B cell (primary cell): ENCODE measurements around the gene TMOD2. TPM values are rescaled to one million over a fixed set of nuclear protein-coding genes. Genes with fewer than 3 reads are reported as not detected.

Experiments
- ATAC-seq: fragments of 200-7000 bp; cut with Tn5 transposase; one replicate; pipeline ENCODE4 v1.10.0; 2021; ENCODE audit warnings: low read depth, mild to moderate bottlenecking, moderate number of reproducible peaks, moderate library complexity
- CTCF ChIA-PET: fragments of 350-600 bp; sonication (Branson Sonifier 250); formaldehyde crosslinking; loops from one replicate; lab custom pipeline; 2021; ENCODE audit warnings: antibody characterized with exemption, inconsistent platforms; lab: Charles Lee
- POLR2A ChIA-PET: fragments of 350-600 bp; sonication (Branson Sonifier 250); formaldehyde crosslinking; loops from one replicate; lab custom pipeline; 2021; ENCODE audit warnings: antibody characterized with exemption; lab: Charles Lee
- DNase-seq: peaks from one replicate; pipeline ENCODE4 v3.0.0; 2013
- H2AFZ ChIP-seq: 2 replicates; pipeline ENCODE4 v1.6.1; 2012; ENCODE audit warnings: mild to moderate bottlenecking, low read depth, low read length; ENCODE audit not compliant: insufficient read depth, poor library complexity, severe bottlenecking
- H3K27ac ChIP-seq, 2 donors: 1 replicate in 1 of 2; 2 replicates in 1 of 2; pipeline ENCODE4 v1.5.1; 2012 to 2013; ENCODE audit warnings: low read length in 2 of 2, mild to moderate bottlenecking in 2 of 2, moderate library complexity in 1 of 2
- H3K27me3 ChIP-seq, 4 experiments: fragments of 200-600 bp in 1 of 4; sonication (generic) in 1 of 4; replicated peaks in 1 of 4; 1 replicate in 2 of 4; 2 replicates in 2 of 4; pipeline versions ENCODE4 v1.6.1 to v1.7.0; 2013 to 2016; ENCODE audit warnings: low read length in 3 of 4, mild to moderate bottlenecking in 2 of 4, mixed read lengths in 1 of 4, moderate library complexity in 1 of 4; ENCODE audit not compliant: insufficient read depth in 4 of 4, control insufficient read depth in 3 of 4; ENCODE audit errors: control extremely low read depth in 1 of 4
- H3K36me3 ChIP-seq, 2 experiments: replicated peaks in 1 of 2; 1 replicate in 1 of 2; 2 replicates in 1 of 2; pipeline versions ENCODE4 v1.6.1 to v1.7.1; 2013; ENCODE audit warnings: low read length in 1 of 2; ENCODE audit not compliant: insufficient read depth in 2 of 2, control insufficient read depth in 1 of 2; ENCODE audit errors: control extremely low read depth in 1 of 2, extremely low read depth in 1 of 2
- H3K4me1 ChIP-seq, 2 donors: fragments of 200-600 bp in 1 of 2; sonication (generic) in 1 of 2; 1 replicate in 1 of 2; 2 replicates in 1 of 2; pipeline versions ENCODE4 v1.5.1 to v1.6.1; 2013 to 2017; ENCODE audit warnings: low read length in 2 of 2; ENCODE audit not compliant: control insufficient read depth in 2 of 2, insufficient read depth in 2 of 2
- H3K4me2 ChIP-seq: replicated peaks from 2 replicates; pipeline ENCODE3; 2012; ENCODE audit warnings: mild to moderate bottlenecking, low read depth, low read length; ENCODE audit not compliant: poor library complexity, severe bottlenecking
- H3K4me3 ChIP-seq, 5 experiments: fragments of 200-600 bp in 1 of 5; sonication (generic) in 1 of 5; 1 replicate in 3 of 5; 2 replicates in 2 of 5; pipeline versions ENCODE4 v1.5.1 to v1.7.0; 2011 to 2016; ENCODE audit warnings: low read length in 4 of 5, mild to moderate bottlenecking in 4 of 5, low read depth in 2 of 5, control low read depth in 1 of 5, moderate library complexity in 1 of 5; ENCODE audit not compliant: insufficient read depth in 1 of 5; ENCODE audit errors: control extremely low read depth in 1 of 5, extremely low read depth in 1 of 5
- H3K79me2 ChIP-seq: fragments of 200-600 bp; sonication (generic); one replicate; pipeline ENCODE4 v1.6.0; 2016; ENCODE audit warnings: low read length; ENCODE audit not compliant: control insufficient read depth, insufficient read depth
- H3K9ac ChIP-seq: fragments of 200-600 bp; sonication (generic); 2 replicates; pipeline ENCODE4 v1.6.1; 2017; ENCODE audit warnings: mild to moderate bottlenecking, low read length, moderate library complexity
- H3K9me3 ChIP-seq, 3 donors: one replicate each; pipeline versions ENCODE4 v1.6.1 to v1.7.1; 2013; ENCODE audit warnings: low read length in 2 of 3; ENCODE audit not compliant: control insufficient read depth in 2 of 3, insufficient read depth in 1 of 3; ENCODE audit errors: control extremely low read depth in 1 of 3
- H4K20me1 ChIP-seq: 2 replicates; pipeline ENCODE4 v1.6.0; 2012; ENCODE audit warnings: mild to moderate bottlenecking, low read length; ENCODE audit not compliant: insufficient read depth, control insufficient read depth, poor library complexity, severe bottlenecking
- H3K27ac Mint-ChIP-seq: one replicate; pipeline ENCODE4 v1.8.0; 2021; ENCODE audit warnings: mixed read lengths
- H3K27me3 Mint-ChIP-seq: one replicate; pipeline ENCODE4 v1.8.0; 2021; ENCODE audit warnings: mixed read lengths
- H3K4me1 Mint-ChIP-seq: one replicate; pipeline ENCODE4 v1.8.0; 2021; ENCODE audit warnings: mixed read lengths
- H3K4me3 Mint-ChIP-seq: one replicate; pipeline ENCODE4 v1.8.0; 2021; ENCODE audit warnings: mixed read lengths
- H3K9me3 Mint-ChIP-seq: one replicate; pipeline ENCODE4 v1.8.0; 2022; ENCODE audit warnings: mixed read lengths; ENCODE audit not compliant: insufficient read depth
- CTCF ChIP-seq: fragments of 200-600 bp; IDR thresholded peaks from one replicate; pipeline ENCODE4 v1.8.0; 2022; ENCODE audit warnings: antibody characterized with exemption, mild to moderate bottlenecking
- EZH2 ChIP-seq: IDR thresholded peaks from 2 replicates; pipeline ENCODE4 v1.6.1; 2012; ENCODE audit warnings: borderline replicate concordance, low read depth, mild to moderate bottlenecking, moderate library complexity, low read length; ENCODE audit not compliant: insufficient read depth, poor library complexity, severe bottlenecking
- WGBS: methylation state at CpG from one replicate; pipeline ENCODE4 v1.1.5; 2013; ENCODE audit warnings: missing lambda C conversion rate; ENCODE audit not compliant: insufficient coverage; 5-methylcytosine and 5-hydroxymethylcytosine counted together
- intact Hi-C: fragments of 100-400 bp; cut with micrococcal nuclease; formaldehyde crosslinking; loops from one replicate; pipeline ENCODE4 v1.10.0; 2022
- polyA plus RNA-seq: library from polyadenylated mRNA; depleted of rRNA; stranded (reverse); fragments of >200 nt; gene quantifications from 2 replicates; pipeline ENCODE4 v1.2.3, GENCODE V29; 2012
- total RNA-seq, 2 donors: library from RNA; stranded (reverse); fragments of 120-200 nt in 1 of 2; gene quantifications; 1 replicate in 1 of 2; 2 replicates in 1 of 2; pipeline versions ENCODE4 v1.2.3 to v1.2.4, GENCODE V29; 2013 to 2022

The TMOD2 gene
- total and polyA plus RNA-seq, 2 donors (not counting 1 experiment from before 2014, with no cell fraction given), result 5.7 to 25.9 TPM

GRCh38 chr15:51798281-51798680, 46.9 kb downstream of the TMOD2 start:
- intact Hi-C loops, result no loop called here
- Histone ChIP-seq H3K4me2 (no peak overlapping the region), H3K27me3 (no peaks in the 10 kb centered on the region), H3K27ac (no peak overlapping the region), H3K36me3 (peaks cover 0 to 20% of the 10 kb centered on the region in 2 experiments), H3K4me1 (no peaks in the 10 kb centered on the region), H2AFZ (no peak overlapping the region), H3K9ac (no peak overlapping the region), H3K79me2 (no peaks in the 10 kb centered on the region), H3K9me3 (no peaks in the 10 kb centered on the region), H4K20me1 (no peaks in the 10 kb centered on the region), H3K4me3 (no peak overlapping the region)
- Mint-ChIP-seq H3K9me3 (no peaks in the 10 kb centered on the region), H3K4me3 (no peak overlapping the region), H3K27me3 (no peaks in the 10 kb centered on the region), H3K4me1 (peaks cover 6% of the 10 kb centered on the region), H3K27ac (no peak overlapping the region)
- ATAC-seq (no peak), DNase-seq (no peak)
- POLR2A ChIA-PET, result no interaction called here
- WGBS, result 100% methylated on average over 1 of the region's 1 CpG
- CTCF ChIA-PET, result no interaction called here
- TF ChIP-seq CTCF (no peak), EZH2 (no peak)

GRCh38 chr15:51799282-51800252, 48.2 kb downstream of the TMOD2 start:
- H3K4me2 ChIP-seq, result no peak overlapping the region
- H3K27ac ChIP-seq, result no peak overlapping the region
- no peak for TF ChIP-seq EZH2
- TF ChIP-seq CTCF, result no peak
- Mint-ChIP-seq H3K9me3 (no peaks in the 10 kb centered on the region), H3K27me3 (no peaks in the 10 kb centered on the region), H3K27ac (no peak overlapping the region), H3K4me3 (no peak overlapping the region), H3K4me1 (peaks cover 6% of the 10 kb centered on the region)
- DNase-seq, result no peak
- no peaks in the 10 kb centered on the region for H3K79me2 ChIP-seq
- H4K20me1 ChIP-seq, result no peaks in the 10 kb centered on the region
- POLR2A ChIA-PET, result no interaction called here
- intact Hi-C loops, result no loop called here
- no peak overlapping the region for H2AFZ ChIP-seq
- H3K9ac ChIP-seq, result no peak overlapping the region
- H3K36me3 ChIP-seq, result peaks cover 0 to 20% of the 10 kb centered on the region in 2 experiments
- ATAC-seq, result no peak
- H3K4me1 ChIP-seq, result no peaks in the 10 kb centered on the region
- no peak overlapping the region for H3K4me3 ChIP-seq
- no peaks in the 10 kb centered on the region for H3K27me3 ChIP-seq
- CTCF ChIA-PET, result interaction anchor here (1.0 kb wide), 1 partner anchor 23 kb away, joined by 5 read pairs; no protein-coding TSS in a partner anchor
- no peaks in the 10 kb centered on the region for H3K9me3 ChIP-seq
- 93% methylated on average over 5 of the region's 6 CpGs for WGBS
